Heart left ventricle (tissue), 16 donors: Measurements from ENCODE around the gene MEIS2. TPM values are rescaled to one million over a fixed set of nuclear protein-coding genes. Genes with fewer than 3 reads are reported as not detected.

Experiments
- ATAC-seq, 4 donors: fragments of 200-7000 bp; cut with Tn5 transposase; one replicate each; pipeline ENCODE4 v1.9.1; 2020 to 2022; ENCODE audit warnings: moderate library complexity in 4 of 4, mild to moderate bottlenecking in 3 of 4, moderate number of reproducible peaks in 1 of 4
- DNase-seq, 5 donors: peaks; one replicate each; pipeline ENCODE4 v3.0.0-alpha.2; 2020
- H3K27ac ChIP-seq, 12 donors: fragments of 200-600 bp; sonication (generic) in 4 of 12; one replicate each; pipeline versions ENCODE4 v1.5.0 to v1.8.0; 2016 to 2022; ENCODE audit warnings: mild to moderate bottlenecking in 2 of 12
- H3K27me3 ChIP-seq, 9 donors: fragments of 200-600 bp; sonication (generic) in 2 of 9; one replicate each; pipeline versions ENCODE4 v1.5.1 to v1.8.0; 2016 to 2022; ENCODE audit warnings: mild to moderate bottlenecking in 3 of 9
- H3K36me3 ChIP-seq, 9 donors: fragments of 200-600 bp; sonication (generic) in 2 of 9; one replicate each; pipeline versions ENCODE4 v1.5.0 to v1.8.0; 2018 to 2022; ENCODE audit warnings: mild to moderate bottlenecking in 2 of 9
- H3K4me1 ChIP-seq, 12 donors: fragments of 200-600 bp; sonication (generic) in 4 of 12; one replicate each; pipeline versions ENCODE4 v1.5.0 to v1.8.0; 2016 to 2022; ENCODE audit warnings: mild to moderate bottlenecking in 3 of 12
- H3K4me3 ChIP-seq, 12 donors: fragments of 200-600 bp; sonication (generic) in 4 of 12; one replicate each; pipeline versions ENCODE4 v1.5.0 to v1.8.0; 2017 to 2022; ENCODE audit warnings: mild to moderate bottlenecking in 9 of 12, moderate library complexity in 4 of 12
- H3K9me3 ChIP-seq, 12 donors: fragments of 200-600 bp; sonication (generic) in 4 of 12; one replicate each; pipeline versions ENCODE4 v1.5.0 to v1.8.0; 2016 to 2022; ENCODE audit warnings: mild to moderate bottlenecking in 1 of 12
- CTCF ChIP-seq, 12 donors: fragments of 200-600 bp; sonication (generic) in 4 of 12; IDR thresholded peaks; one replicate each; pipeline versions ENCODE4 v1.5.0 to v1.8.0; 2018 to 2022; ENCODE audit warnings: antibody characterized with exemption in 12 of 12, mild to moderate bottlenecking in 5 of 12
- POLR2A ChIP-seq, 2 donors: fragments of 450-650 bp; IDR thresholded peaks; one replicate each; pipeline ENCODE4 v1.6.1; 2017; ENCODE audit warnings: antibody characterized with exemption in 2 of 2, mild to moderate bottlenecking in 2 of 2, moderate library complexity in 2 of 2
- WGBS, 4 donors: extraction: QIAGEN DNeasy Blood & Tissue Kit in 2 of 4; methylation state at CpG; one replicate each; pipeline versions ENCODE4 v1.1.5 to v1.1.7; 2013 to 2018; 5-methylcytosine and 5-hydroxymethylcytosine counted together
- intact Hi-C, 10 donors: fragments of 100-400 bp; cut with DNase I; formaldehyde crosslinking; loops; one replicate each; pipeline versions ENCODE4 v1.11.1 to v1.14.2; 2022
- polyA plus RNA-seq, 2 donors: library from polyadenylated mRNA; stranded (reverse); fragments of 200-250 nt; gene quantifications; one replicate each; pipeline ENCODE4 v1.2.3, GENCODE V29; 2013
- total RNA-seq, 9 donors: library from RNA; depleted of rRNA in 2 of 9; stranded (reverse); fragments of >200 nt in 2 of 9; fragmentation: NEBNext Ultra II Directional in 3 of 9; extraction: Animal tissue kit (Norgen Biotek cat#: 25700) in 3 of 9; gene quantifications; one replicate each; pipeline versions ENCODE4 v1.1.0 to v1.2.4, GENCODE V29; 2016 to 2023
- donor health status: ischemic (EF 13 %, LVEDD 7.1; RV severe dilation, severe dysfunction).
- donor health status: healthy with polysubstance abuse.
- donor health status: DM: no; HTN: yes; CAD: no.
- donor health status: DM: no; HTN: no; CAD: no.
- donor health status: ischemic (EF 25% LVEDD 6.9; RV normal size, moderate dysfunction).
- donor health status: ischemic (EF 25% LVEDD 5.7; RV mildly dilated, moderate dysfunction).
- donor health status: healthy.
- donor health status: DM: yes; HTN: yes; CAD: no.
- donor health status: ischemic (EF 35%, LVEDD 5.7; RV mildly dilated, moderate dysfunction).
- donor health status: nonischemic (EF 11% LVEDD 7.7; RV severe dilation, severe dysfunction).
- donor health status: DM: yes; HTN: yes; CAD: no.
- donor health status: PGD.
- donor health status: ischemic (EF 29% LVEDD 5.4; RV normal size, mild dysfunction).
- donor health status: nonischemic (EF 23%, LVEDD 6.1; RV moderate dilation, normal function).

Gene MEIS2
- total and polyA plus RNA-seq, 11 donors, result 13.2 to 89.7 (median 49.7) TPM

GRCh38 chr15:37142371-37142770 lies 42.0 kb upstream of the MEIS2 start:
- Histone ChIP-seq H3K27ac (no peak overlapping the region), H3K36me3 (no peaks in the 10 kb centered on the region), H3K27me3 (no peaks in the 10 kb centered on the region), H3K4me1 (no peaks in the 10 kb centered on the region), H3K9me3 (no peaks in the 10 kb centered on the region), H3K4me3 (no peak overlapping the region)
- TF ChIP-seq CTCF (IDR thresholded peaks at IDR 0.05) (no peak), POLR2A (IDR thresholded peaks at IDR 0.05) (no peak)
- DNase-seq (no peak), ATAC-seq (no peak)
- intact Hi-C loops, result loop anchor here in 2 of 10 donors (10.0 kb wide), 2 partner anchors 628 to 742 kb away; no protein-coding TSS in a partner anchor

- Histone ChIP-seq H3K27ac (no peak overlapping the region), H3K4me3 (no peak overlapping the region), H3K4me1 (no peaks in the 10 kb centered on the region), H3K9me3 (no peaks in the 10 kb centered on the region), H3K36me3 (no peaks in the 10 kb centered on the region), H3K27me3 (no peaks in the 10 kb centered on the region)
- TF ChIP-seq POLR2A (IDR thresholded peaks at IDR 0.05), result no peak
- TF ChIP-seq CTCF (IDR thresholded peaks at IDR 0.05), result no peak
- no peak for DNase-seq
- ATAC-seq, result no peak
- intact Hi-C loops, result loop anchor here in 2 of 10 donors (10.0 kb wide), 2 partner anchors 626 to 744 kb away; no protein-coding TSS in a partner anchor
- WGBS, 4 donors, result 86 to 90% (median 87%) methylated on average over 3 of the region's 3 CpGs
Observed at GRCh38 chr15:37140531-37141058, 40.2 kb upstream of the MEIS2 start.

GRCh38 chr15:37138591-37139215 lies 38.4 kb upstream of the MEIS2 start:
- intact Hi-C loops, result loop anchor here in 7 of 10 donors (10.0 kb wide), 6 partner anchors 254 to 1624 kb away; no protein-coding TSS in a partner anchor
- Histone ChIP-seq H3K4me3 (no peak overlapping the region), H3K36me3 (no peaks in the 10 kb centered on the region), H3K4me1 (peaks cover 0 to 4% (median 0%) of the 10 kb centered on the region in 12 donors), H3K9me3 (no peaks in the 10 kb centered on the region), H3K27me3 (no peaks in the 10 kb centered on the region), H3K27ac (no peak overlapping the region)
- whole genome bisulfite sequencing, 4 donors, result 81 to 86% (median 83%) methylated on average over 5 of the region's 5 CpGs
- DNase-seq (no peak), ATAC-seq (no peak)
- TF ChIP-seq CTCF (IDR thresholded peaks at IDR 0.05), result no peak
- TF ChIP-seq POLR2A (IDR thresholded peaks at IDR 0.05), result no peak

GRCh38 chr15:37137221-37137620 lies 36.9 kb upstream of the MEIS2 start:
- Histone ChIP-seq H3K4me1 (peaks cover 0 to 5% (median 0%) of the 10 kb centered on the region in 12 donors), H3K27me3 (no peaks in the 10 kb centered on the region), H3K9me3 (no peaks in the 10 kb centered on the region), H3K27ac (no peak overlapping the region), H3K4me3 (no peak overlapping the region), H3K36me3 (no peaks in the 10 kb centered on the region)
- intact Hi-C loops, result loop anchor here in 7 of 10 donors (10.0 kb wide), 6 partner anchors 252 to 1622 kb away; no protein-coding TSS in a partner anchor
- TF ChIP-seq POLR2A (IDR thresholded peaks at IDR 0.05) (no peak), CTCF (IDR thresholded peaks at IDR 0.05) (no peak)
- no peak for DNase-seq
- WGBS, 4 donors, result 59 to 82% (median 69%) methylated on average over 2 of the region's 2 CpGs
- no peak for ATAC-seq
